Heart left ventricle (tissue), 13 donors: Measurements from ENCODE around the gene DNAJC27.

ENCODE experiments used
- POLR2A ChIP-seq, 2 donors: fragments of 450-650 bp; IDR thresholded peaks; one replicate each; pipeline ENCODE4 v1.6.1; 2017; ENCODE audit warnings: antibody characterized with exemption in 2 of 2, mild to moderate bottlenecking in 2 of 2, moderate library complexity in 2 of 2
- TF ChIP-seq, protein P1 (sequence below), 12 donors: fragments of 200-600 bp; sonication (generic) in 4 of 12; IDR thresholded peaks; one replicate each; pipeline versions ENCODE4 v1.5.0 to v1.8.0; 2018 to 2022; ENCODE audit warnings: antibody characterized with exemption in 12 of 12, mild to moderate bottlenecking in 5 of 12
- donor health status: ischemic (EF 13 %, LVEDD 7.1; RV severe dilation, severe dysfunction).
- donor health status: DM: no; HTN: yes; CAD: no.
- donor health status: DM: no; HTN: no; CAD: no.
- donor health status: ischemic (EF 25% LVEDD 6.9; RV normal size, moderate dysfunction).
- donor health status: ischemic (EF 25% LVEDD 5.7; RV mildly dilated, moderate dysfunction).
- donor health status: ischemic (EF 35%, LVEDD 5.7; RV mildly dilated, moderate dysfunction).
- donor health status: nonischemic (EF 11% LVEDD 7.7; RV severe dilation, severe dysfunction).
- donor health status: DM: yes; HTN: yes; CAD: no.
- donor health status: PGD.
- donor health status: ischemic (EF 29% LVEDD 5.4; RV normal size, mild dysfunction).
- donor health status: nonischemic (EF 23%, LVEDD 6.1; RV moderate dilation, normal function).

DNA sequence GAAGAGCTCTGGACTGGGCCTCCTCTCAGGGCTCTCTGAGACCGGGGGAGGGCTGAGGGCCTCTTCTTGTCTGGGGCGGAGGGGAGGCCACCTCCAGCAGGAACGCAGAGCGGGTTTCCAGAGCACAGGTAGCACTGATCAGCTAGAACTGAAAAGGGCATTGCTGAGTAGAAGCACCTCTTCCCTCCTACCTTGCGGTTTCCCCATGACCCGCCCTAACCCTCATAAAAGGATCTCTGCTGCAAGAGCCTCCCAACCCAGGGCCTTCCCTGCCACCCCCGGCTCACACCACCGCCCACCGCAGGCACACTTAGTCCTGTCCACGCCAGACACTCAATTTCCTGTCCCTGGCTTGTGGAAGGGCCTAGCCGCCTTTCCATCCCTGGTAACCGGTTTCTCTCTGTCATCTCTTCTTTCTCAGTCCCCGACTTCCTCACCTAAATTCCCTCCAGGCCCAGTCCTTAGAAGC lies 52.7 kb downstream of the DNAJC27 start:
- TF ChIP-seq POLR2A (IDR thresholded peaks at IDR 0.05), result no peak
- TF ChIP-seq, protein P1, sequence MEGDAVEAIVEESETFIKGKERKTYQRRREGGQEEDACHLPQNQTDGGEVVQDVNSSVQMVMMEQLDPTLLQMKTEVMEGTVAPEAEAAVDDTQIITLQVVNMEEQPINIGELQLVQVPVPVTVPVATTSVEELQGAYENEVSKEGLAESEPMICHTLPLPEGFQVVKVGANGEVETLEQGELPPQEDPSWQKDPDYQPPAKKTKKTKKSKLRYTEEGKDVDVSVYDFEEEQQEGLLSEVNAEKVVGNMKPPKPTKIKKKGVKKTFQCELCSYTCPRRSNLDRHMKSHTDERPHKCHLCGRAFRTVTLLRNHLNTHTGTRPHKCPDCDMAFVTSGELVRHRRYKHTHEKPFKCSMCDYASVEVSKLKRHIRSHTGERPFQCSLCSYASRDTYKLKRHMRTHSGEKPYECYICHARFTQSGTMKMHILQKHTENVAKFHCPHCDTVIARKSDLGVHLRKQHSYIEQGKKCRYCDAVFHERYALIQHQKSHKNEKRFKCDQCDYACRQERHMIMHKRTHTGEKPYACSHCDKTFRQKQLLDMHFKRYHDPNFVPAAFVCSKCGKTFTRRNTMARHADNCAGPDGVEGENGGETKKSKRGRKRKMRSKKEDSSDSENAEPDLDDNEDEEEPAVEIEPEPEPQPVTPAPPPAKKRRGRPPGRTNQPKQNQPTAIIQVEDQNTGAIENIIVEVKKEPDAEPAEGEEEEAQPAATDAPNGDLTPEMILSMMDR (IDR thresholded peaks at IDR 0.05), result no peak
